PFSK-1 (cell line): ENCODE measurements around the gene MAP4K4.

Source experiments
- POLR2AphosphoS5 ChIP-seq: IDR thresholded peaks from 2 replicates; pipeline ENCODE4 v1.6.1; 2012; ENCODE audit warnings: low read depth, mild to moderate bottlenecking, control low read depth, low read length, moderate library complexity
- SIN3A ChIP-seq: IDR thresholded peaks from 2 replicates; pipeline ENCODE4 v1.6.1; 2012; ENCODE audit warnings: mild to moderate bottlenecking, low read length, moderate library complexity, borderline replicate concordance; ENCODE audit not compliant: insufficient read depth
- TAF1 ChIP-seq: IDR thresholded peaks from 2 replicates; pipeline ENCODE4 v1.6.1; 2012; ENCODE audit warnings: low read length, control low read depth, borderline replicate concordance; ENCODE audit not compliant: insufficient read depth
- TF ChIP-seq, protein P1 (sequence below), 2 experiments: IDR thresholded peaks; 2 replicates each; pipeline versions ENCODE4 v1.6.1 to v1.8.0; 2011 to 2012; ENCODE audit warnings: low read depth in 2 of 2, low read length in 2 of 2, control low read depth in 1 of 2, inconsistent platforms in 1 of 2, mild to moderate bottlenecking in 1 of 2, moderate library complexity in 1 of 2; ENCODE audit not compliant: insufficient read depth in 1 of 2

DNA sequence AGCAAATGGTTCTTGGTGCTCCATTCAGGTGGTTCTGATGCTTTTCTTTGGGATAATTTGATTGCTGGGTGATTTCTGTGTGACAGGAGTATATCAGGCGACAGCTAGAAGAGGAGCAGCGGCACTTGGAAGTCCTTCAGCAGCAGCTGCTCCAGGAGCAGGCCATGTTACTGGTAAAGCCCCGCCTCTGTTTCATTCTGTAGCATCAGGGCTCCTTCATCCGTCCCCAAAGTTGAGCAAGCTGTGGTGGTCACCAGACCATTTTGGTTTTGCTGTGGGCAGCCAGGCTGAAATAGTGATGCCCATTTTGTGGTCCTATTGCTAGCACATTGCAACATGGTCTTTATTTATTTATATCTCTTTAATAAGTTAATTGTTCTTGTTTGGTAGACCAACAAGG is 161.4 kb downstream of the MAP4K4 start:
- no peak for TF ChIP-seq POLR2AphosphoS5
- TF ChIP-seq, protein P1, sequence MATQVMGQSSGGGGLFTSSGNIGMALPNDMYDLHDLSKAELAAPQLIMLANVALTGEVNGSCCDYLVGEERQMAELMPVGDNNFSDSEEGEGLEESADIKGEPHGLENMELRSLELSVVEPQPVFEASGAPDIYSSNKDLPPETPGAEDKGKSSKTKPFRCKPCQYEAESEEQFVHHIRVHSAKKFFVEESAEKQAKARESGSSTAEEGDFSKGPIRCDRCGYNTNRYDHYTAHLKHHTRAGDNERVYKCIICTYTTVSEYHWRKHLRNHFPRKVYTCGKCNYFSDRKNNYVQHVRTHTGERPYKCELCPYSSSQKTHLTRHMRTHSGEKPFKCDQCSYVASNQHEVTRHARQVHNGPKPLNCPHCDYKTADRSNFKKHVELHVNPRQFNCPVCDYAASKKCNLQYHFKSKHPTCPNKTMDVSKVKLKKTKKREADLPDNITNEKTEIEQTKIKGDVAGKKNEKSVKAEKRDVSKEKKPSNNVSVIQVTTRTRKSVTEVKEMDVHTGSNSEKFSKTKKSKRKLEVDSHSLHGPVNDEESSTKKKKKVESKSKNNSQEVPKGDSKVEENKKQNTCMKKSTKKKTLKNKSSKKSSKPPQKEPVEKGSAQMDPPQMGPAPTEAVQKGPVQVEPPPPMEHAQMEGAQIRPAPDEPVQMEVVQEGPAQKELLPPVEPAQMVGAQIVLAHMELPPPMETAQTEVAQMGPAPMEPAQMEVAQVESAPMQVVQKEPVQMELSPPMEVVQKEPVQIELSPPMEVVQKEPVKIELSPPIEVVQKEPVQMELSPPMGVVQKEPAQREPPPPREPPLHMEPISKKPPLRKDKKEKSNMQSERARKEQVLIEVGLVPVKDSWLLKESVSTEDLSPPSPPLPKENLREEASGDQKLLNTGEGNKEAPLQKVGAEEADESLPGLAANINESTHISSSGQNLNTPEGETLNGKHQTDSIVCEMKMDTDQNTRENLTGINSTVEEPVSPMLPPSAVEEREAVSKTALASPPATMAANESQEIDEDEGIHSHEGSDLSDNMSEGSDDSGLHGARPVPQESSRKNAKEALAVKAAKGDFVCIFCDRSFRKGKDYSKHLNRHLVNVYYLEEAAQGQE (IDR thresholded peaks at IDR 0.05; ENCODE audit: insufficient read depth in 1 of 2, low read depth in 2 of 2, low read length in 2 of 2): no peak
- no peak for TF ChIP-seq TAF1
- TF ChIP-seq SIN3A: no peak
